H9 (cell line): ENCODE measurements around the gene ENTR1. TPM values are rescaled to one million over a fixed set of nuclear protein-coding genes. Genes with fewer than 3 reads are reported as not detected.

Experiments
- DNase-seq: peaks from one replicate; pipeline ENCODE4 v3.0.0-alpha.2; 2017
- H2AFZ ChIP-seq: one replicate; pipeline ENCODE4 v1.6.1; 2013; ENCODE audit warnings: mild to moderate bottlenecking, low read length, control low read depth, moderate library complexity
- H2AK5ac ChIP-seq: 2 replicates; pipeline ENCODE4 v1.6.1; 2013; ENCODE audit warnings: low read length, control low read depth, mixed read lengths; ENCODE audit not compliant: insufficient read length
- H2BK120ac ChIP-seq: one replicate; pipeline ENCODE4 v1.6.1; 2013; ENCODE audit warnings: low read depth, mild to moderate bottlenecking, low read length, control low read depth, inconsistent platforms; ENCODE audit not compliant: poor library complexity, severe bottlenecking
- H2BK12ac ChIP-seq: 2 replicates; pipeline ENCODE4 v1.6.1; 2013; ENCODE audit warnings: low read length, control low read depth, mixed read lengths, low read depth; ENCODE audit not compliant: insufficient read length
- H2BK15ac ChIP-seq: 2 replicates; pipeline ENCODE4 v1.6.1; 2013; ENCODE audit warnings: low read depth, low read length, control low read depth
- H2BK20ac ChIP-seq: one replicate; pipeline ENCODE4 v1.6.1; 2013; ENCODE audit warnings: low read depth, mild to moderate bottlenecking, low read length, control low read depth, inconsistent platforms; ENCODE audit not compliant: poor library complexity, severe bottlenecking
- H2BK5ac ChIP-seq: 2 replicates; pipeline ENCODE4 v1.6.1; 2013; ENCODE audit warnings: low read length, control low read depth, mixed read lengths; ENCODE audit not compliant: insufficient read length
- H3K14ac ChIP-seq: 2 replicates; pipeline ENCODE4 v1.6.1; 2013; ENCODE audit warnings: low read length, control low read depth; ENCODE audit not compliant: insufficient read depth
- H3K18ac ChIP-seq: 2 replicates; pipeline ENCODE4 v1.6.1; 2013; ENCODE audit warnings: low read depth, mild to moderate bottlenecking, mixed read lengths, low read length, control low read depth; ENCODE audit not compliant: insufficient read length
- H3K23ac ChIP-seq: 2 replicates; pipeline ENCODE4 v1.6.1; 2013; ENCODE audit warnings: low read length, control low read depth, mixed read lengths, low read depth; ENCODE audit not compliant: insufficient read length
- H3K23me2 ChIP-seq: 2 replicates; pipeline ENCODE4 v1.6.1; 2013; ENCODE audit warnings: low read depth, mild to moderate bottlenecking, mixed read lengths, low read length, control low read depth; ENCODE audit not compliant: insufficient read length, poor library complexity, severe bottlenecking
- H3K27ac ChIP-seq: 2 replicates; pipeline ENCODE4 v1.5.1; 2013; ENCODE audit warnings: low read length, control low read depth, mixed read lengths, low read depth; ENCODE audit not compliant: insufficient read length
- H3K27me3 ChIP-seq: 2 replicates; pipeline ENCODE4 v1.6.1; 2013; ENCODE audit warnings: low read length, control low read depth, inconsistent platforms; ENCODE audit not compliant: insufficient read depth
- H3K4ac ChIP-seq: 2 replicates; pipeline ENCODE4 v1.6.1; 2013; ENCODE audit warnings: low read depth, mild to moderate bottlenecking, control low read depth, inconsistent platforms, low read length, moderate library complexity
- H3K4me1 ChIP-seq: 2 replicates; pipeline ENCODE4 v1.6.1; 2013; ENCODE audit warnings: low read length, control low read depth, inconsistent platforms; ENCODE audit not compliant: insufficient read depth
- H3K4me2 ChIP-seq: 2 replicates; pipeline ENCODE4 v1.6.1; 2013; ENCODE audit warnings: low read length, control low read depth, mixed read lengths; ENCODE audit not compliant: insufficient read length, insufficient read depth
- H3K56ac ChIP-seq: 2 replicates; pipeline ENCODE4 v1.6.1; 2013; ENCODE audit warnings: low read depth, mild to moderate bottlenecking, mixed read lengths, low read length, control low read depth; ENCODE audit not compliant: insufficient read length
- H3K79me1 ChIP-seq: 2 replicates; pipeline ENCODE4 v1.6.1; 2013; ENCODE audit warnings: low read depth, mild to moderate bottlenecking, moderate library complexity, low read length, control low read depth, inconsistent platforms; ENCODE audit not compliant: insufficient read depth, poor library complexity, severe bottlenecking
- H3K79me2 ChIP-seq: 2 replicates; pipeline ENCODE4 v1.6.1; 2013; ENCODE audit warnings: low read length, control low read depth, inconsistent platforms; ENCODE audit not compliant: insufficient read depth
- H3K9ac ChIP-seq: 2 replicates; pipeline ENCODE4 v1.6.1; 2013; ENCODE audit warnings: low read length, control low read depth, mixed read lengths; ENCODE audit not compliant: insufficient read length; ENCODE audit errors: extremely low read depth
- H3K9me3 ChIP-seq: one replicate; pipeline ENCODE4 v1.6.1; 2013; ENCODE audit warnings: low read depth, low read length, inconsistent platforms; ENCODE audit not compliant: control insufficient read depth
- H3T11ph ChIP-seq: one replicate; pipeline ENCODE4 v1.6.1; 2013; ENCODE audit warnings: mild to moderate bottlenecking, low read length, control low read depth, inconsistent platforms
- H4K20me1 ChIP-seq: one replicate; pipeline ENCODE4 v1.6.1; 2013; ENCODE audit not compliant: control insufficient read depth, insufficient read length, insufficient read depth
- H4K5ac ChIP-seq: 2 replicates; pipeline ENCODE4 v1.6.1; 2013; ENCODE audit warnings: low read depth, mild to moderate bottlenecking, mixed read lengths, low read length, control low read depth; ENCODE audit not compliant: insufficient read length
- H4K8ac ChIP-seq: replicated peaks from 2 replicates; pipeline ENCODE4 v1.6.1; 2013; ENCODE audit warnings: low read length, control low read depth, mixed read lengths, low read depth; ENCODE audit not compliant: insufficient read length
- H4K91ac ChIP-seq: 2 replicates; pipeline ENCODE4 v1.6.1; 2013; ENCODE audit warnings: low read depth, mild to moderate bottlenecking, moderate library complexity, mixed read lengths, low read length, control low read depth; ENCODE audit not compliant: insufficient read length
- H3K27ac Mint-ChIP-seq, 3 experiments: 2 replicates in 2 of 3; 3 replicates in 1 of 3; pipeline ENCODE4 v1.8.0; 2020 to 2021; ENCODE audit warnings: mixed read lengths in 3 of 3, mild to moderate bottlenecking in 1 of 3, moderate library complexity in 1 of 3
- H3K27me3 Mint-ChIP-seq: 2 replicates; pipeline ENCODE4 v1.8.0; 2021; ENCODE audit warnings: low read depth, mild to moderate bottlenecking, moderate library complexity, mixed read lengths
- H3K36me3 Mint-ChIP-seq, 3 experiments: 2 replicates in 2 of 3; 3 replicates in 1 of 3; pipeline ENCODE4 v1.8.0; 2020 to 2021; ENCODE audit warnings: low read depth in 3 of 3, mixed read lengths in 3 of 3; ENCODE audit not compliant: insufficient read depth in 1 of 3
- H3K4me1 Mint-ChIP-seq, 2 experiments: 2 replicates each; pipeline ENCODE4 v1.8.0; 2020; ENCODE audit warnings: mixed read lengths in 2 of 2
- H3K4me3 Mint-ChIP-seq, 2 experiments: 2 replicates in 1 of 2; 3 replicates in 1 of 2; pipeline ENCODE4 v1.8.0; 2020 to 2021; ENCODE audit warnings: mild to moderate bottlenecking in 2 of 2, mixed read lengths in 2 of 2, moderate library complexity in 1 of 2
- H3K9me3 Mint-ChIP-seq, 2 experiments: 2 replicates in 1 of 2; 3 replicates in 1 of 2; pipeline ENCODE4 v1.8.0; 2020; ENCODE audit warnings: mild to moderate bottlenecking in 2 of 2, mixed read lengths in 2 of 2, moderate library complexity in 1 of 2
- WGBS: extraction: QIAGEN DNeasy Blood & Tissue Kit; methylation state at CpG from one replicate; pipeline ENCODE4 v1.1.7; 2013; ENCODE audit warnings: missing lambda C conversion rate, low lambda C conversion rate, mixed read lengths; ENCODE audit not compliant: insufficient read length; ENCODE audit errors: extremely low coverage; 5-methylcytosine and 5-hydroxymethylcytosine counted together
- total RNA-seq: library from RNA; stranded (reverse); gene quantifications from 2 replicates; pipeline ENCODE4 v1.2.1, GENCODE V29; 2021
- TF ChIP-seq, protein P1 (sequence below): fragments of 200-600 bp; sonication (generic); conservative IDR thresholded peaks from 3 replicates; pipeline ENCODE4 v1.8.0; 2021; ENCODE audit warnings: antibody characterized with exemption, mild to moderate bottlenecking

ENTR1 gene
- total RNA-seq, 1 experiment from 2014 or later: 108 TPM

DNA sequence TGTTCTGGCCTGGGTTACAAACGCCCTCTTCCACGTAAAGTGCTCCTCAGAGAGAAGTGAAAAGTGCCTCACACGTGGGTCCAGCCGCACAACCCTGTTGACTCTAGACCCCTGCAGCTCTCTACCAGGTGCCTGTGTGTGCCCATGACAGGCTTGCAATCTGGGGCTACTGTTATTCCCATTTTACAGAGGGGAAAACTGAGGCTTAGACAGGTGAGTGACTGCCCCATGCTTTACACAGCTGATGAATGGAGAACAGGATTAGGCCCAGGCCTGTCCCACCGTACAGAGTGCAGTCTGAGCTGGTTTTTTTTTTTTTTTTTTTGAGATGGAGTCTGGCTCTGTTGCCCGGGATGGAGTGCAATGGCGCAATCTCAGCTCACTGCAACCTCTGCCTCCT lies 35.4 kb upstream of the ENTR1 start:
- TF ChIP-seq, protein P1, sequence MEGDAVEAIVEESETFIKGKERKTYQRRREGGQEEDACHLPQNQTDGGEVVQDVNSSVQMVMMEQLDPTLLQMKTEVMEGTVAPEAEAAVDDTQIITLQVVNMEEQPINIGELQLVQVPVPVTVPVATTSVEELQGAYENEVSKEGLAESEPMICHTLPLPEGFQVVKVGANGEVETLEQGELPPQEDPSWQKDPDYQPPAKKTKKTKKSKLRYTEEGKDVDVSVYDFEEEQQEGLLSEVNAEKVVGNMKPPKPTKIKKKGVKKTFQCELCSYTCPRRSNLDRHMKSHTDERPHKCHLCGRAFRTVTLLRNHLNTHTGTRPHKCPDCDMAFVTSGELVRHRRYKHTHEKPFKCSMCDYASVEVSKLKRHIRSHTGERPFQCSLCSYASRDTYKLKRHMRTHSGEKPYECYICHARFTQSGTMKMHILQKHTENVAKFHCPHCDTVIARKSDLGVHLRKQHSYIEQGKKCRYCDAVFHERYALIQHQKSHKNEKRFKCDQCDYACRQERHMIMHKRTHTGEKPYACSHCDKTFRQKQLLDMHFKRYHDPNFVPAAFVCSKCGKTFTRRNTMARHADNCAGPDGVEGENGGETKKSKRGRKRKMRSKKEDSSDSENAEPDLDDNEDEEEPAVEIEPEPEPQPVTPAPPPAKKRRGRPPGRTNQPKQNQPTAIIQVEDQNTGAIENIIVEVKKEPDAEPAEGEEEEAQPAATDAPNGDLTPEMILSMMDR: no peak
- Histone ChIP-seq H4K91ac (no peak overlapping the region), H3K4me1 (no peaks in the 10 kb centered on the region), H2BK12ac (no peak overlapping the region), H3K56ac (no peak overlapping the region), H3K9me3 (no peaks in the 10 kb centered on the region), H2AFZ (no peak overlapping the region), H4K8ac (no peak overlapping the region), H2BK15ac (no peak overlapping the region), H3K23me2 (no peaks in the 10 kb centered on the region), H4K20me1 (peaks cover 2% of the 10 kb centered on the region), H2BK120ac (no peak overlapping the region), H3K9ac (no peak overlapping the region), H2BK5ac (no peak overlapping the region), H3K79me2 (no peaks in the 10 kb centered on the region), H3K27me3 (no peaks in the 10 kb centered on the region), H3K18ac (no peak overlapping the region), H3K4me2 (no peak overlapping the region), H3K14ac (no peak overlapping the region), H2AK5ac (no peak overlapping the region), H3K23ac (no peak overlapping the region), H3T11ph (no peak overlapping the region), H2BK20ac (no peak overlapping the region), H4K5ac (no peak overlapping the region), H3K79me1 (no peaks in the 10 kb centered on the region), H3K27ac (no peak overlapping the region), H3K4ac (no peak overlapping the region)
- Mint-ChIP-seq H3K27me3 (no peaks in the 10 kb centered on the region), H3K27ac (no peak overlapping the region), H3K9me3 (no peaks in the 10 kb centered on the region), H3K4me3 (no peak overlapping the region), H3K36me3 (peaks cover 39 to 95% (median 83%) of the 10 kb centered on the region in 3 experiments; a peak in 6 of 7 replicates), H3K4me1 (no peaks in the 10 kb centered on the region)
- no peak for DNase-seq
- no CpG with 5 or more reads among the region's 7 CpGs for WGBS
